ENCODE results near the gene NTN1.

NTN1 gene

DNA sequence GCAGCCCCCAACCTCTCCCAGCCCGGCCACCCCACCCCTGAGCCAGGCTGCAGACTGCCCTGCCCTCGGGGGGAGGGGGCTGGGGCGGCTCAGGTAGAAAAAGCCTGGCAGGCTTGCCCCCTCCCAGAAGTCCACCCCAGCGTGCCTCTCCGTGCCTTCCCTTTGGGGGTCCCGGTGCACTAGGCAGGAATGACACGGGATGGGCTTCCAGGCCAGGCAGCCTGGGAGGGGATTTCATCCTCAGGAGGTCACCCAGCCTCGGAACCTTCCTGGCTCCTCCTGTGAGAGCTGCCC is 185.0 kb downstream of the NTN1 start:
- DNase-seq (ENCODE audit: low spot score) = no peak
- no peak overlapping the region for H3K4me3 ChIP-seq
- no peak overlapping the region for H3K27ac ChIP-seq
- TF ChIP-seq, protein P1, sequence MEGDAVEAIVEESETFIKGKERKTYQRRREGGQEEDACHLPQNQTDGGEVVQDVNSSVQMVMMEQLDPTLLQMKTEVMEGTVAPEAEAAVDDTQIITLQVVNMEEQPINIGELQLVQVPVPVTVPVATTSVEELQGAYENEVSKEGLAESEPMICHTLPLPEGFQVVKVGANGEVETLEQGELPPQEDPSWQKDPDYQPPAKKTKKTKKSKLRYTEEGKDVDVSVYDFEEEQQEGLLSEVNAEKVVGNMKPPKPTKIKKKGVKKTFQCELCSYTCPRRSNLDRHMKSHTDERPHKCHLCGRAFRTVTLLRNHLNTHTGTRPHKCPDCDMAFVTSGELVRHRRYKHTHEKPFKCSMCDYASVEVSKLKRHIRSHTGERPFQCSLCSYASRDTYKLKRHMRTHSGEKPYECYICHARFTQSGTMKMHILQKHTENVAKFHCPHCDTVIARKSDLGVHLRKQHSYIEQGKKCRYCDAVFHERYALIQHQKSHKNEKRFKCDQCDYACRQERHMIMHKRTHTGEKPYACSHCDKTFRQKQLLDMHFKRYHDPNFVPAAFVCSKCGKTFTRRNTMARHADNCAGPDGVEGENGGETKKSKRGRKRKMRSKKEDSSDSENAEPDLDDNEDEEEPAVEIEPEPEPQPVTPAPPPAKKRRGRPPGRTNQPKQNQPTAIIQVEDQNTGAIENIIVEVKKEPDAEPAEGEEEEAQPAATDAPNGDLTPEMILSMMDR (IDR thresholded peaks at IDR 0.05) = no peak

GRCh38 chr17:9206741-9207332 is 185.5 kb downstream of the NTN1 start:
- TF ChIP-seq, protein P1 (IDR thresholded peaks at IDR 0.05) = no peak
- Histone ChIP-seq H3K27ac (no peak overlapping the region), H3K4me3 (no peak overlapping the region)
- DNase-seq (ENCODE audit: low spot score) = no peak

- H3K27ac ChIP-seq = no peak overlapping the region
- no peak overlapping the region for H3K4me3 ChIP-seq
- DNase-seq (ENCODE audit: low spot score) = no peak
- TF ChIP-seq, protein P1 (IDR thresholded peaks at IDR 0.05) = no peak
These were observed 187.2 kb downstream of the NTN1 start for GRCh38 chr17:9208381-9209105.

GRCh38 chr17:9209347-9209746 is 188.0 kb downstream of the NTN1 start:
- TF ChIP-seq, protein P1 (IDR thresholded peaks at IDR 0.05) = no peak
- no peak overlapping the region for H3K27ac ChIP-seq
- DNase-seq (ENCODE audit: low spot score) = no peak
- no peak overlapping the region for H3K4me3 ChIP-seq

GRCh38 chr17:9209781-9210370 is 188.6 kb downstream of the NTN1 start:
- DNase-seq (ENCODE audit: low spot score) = no peak
- H3K27ac ChIP-seq = no peak overlapping the region
- H3K4me3 ChIP-seq = no peak overlapping the region
- TF ChIP-seq, protein P1 (IDR thresholded peaks at IDR 0.05) = no peak

- TF ChIP-seq, protein P1 (IDR thresholded peaks at IDR 0.05) = no peak
- H3K27ac ChIP-seq = no peak overlapping the region
- DNase-seq (ENCODE audit: low spot score) = no peak
These were observed 189.9 kb downstream of the NTN1 start for GRCh38 chr17:9211133-9211765.

More at GRCh38 chr17:9211133-9211765, 189.9 kb downstream of the NTN1 start:
- no peak overlapping the region for H3K4me3 ChIP-seq

Data from coronary artery (tissue), 2 donors.